Measurements from ENCODE around the gene KRT4. TPM values are rescaled to one million over a fixed set of nuclear protein-coding genes. Genes with fewer than 3 reads are reported as not detected.

Gene KRT4
- total RNA-seq, 1 donor from 2014 or later: not detected

- Histone ChIP-seq H3K27me3 (no peaks in the 10 kb centered on the region), H3K36me3 (no peaks in the 10 kb centered on the region), H3K27ac (no peak overlapping the region), H3K9me3 (no peaks in the 10 kb centered on the region), H3K4me3 (no peak overlapping the region), H3K4me1 (no peaks in the 10 kb centered on the region)
- intact Hi-C loops (cut with DNase I): no loop called here
- TF ChIP-seq, protein P1, sequence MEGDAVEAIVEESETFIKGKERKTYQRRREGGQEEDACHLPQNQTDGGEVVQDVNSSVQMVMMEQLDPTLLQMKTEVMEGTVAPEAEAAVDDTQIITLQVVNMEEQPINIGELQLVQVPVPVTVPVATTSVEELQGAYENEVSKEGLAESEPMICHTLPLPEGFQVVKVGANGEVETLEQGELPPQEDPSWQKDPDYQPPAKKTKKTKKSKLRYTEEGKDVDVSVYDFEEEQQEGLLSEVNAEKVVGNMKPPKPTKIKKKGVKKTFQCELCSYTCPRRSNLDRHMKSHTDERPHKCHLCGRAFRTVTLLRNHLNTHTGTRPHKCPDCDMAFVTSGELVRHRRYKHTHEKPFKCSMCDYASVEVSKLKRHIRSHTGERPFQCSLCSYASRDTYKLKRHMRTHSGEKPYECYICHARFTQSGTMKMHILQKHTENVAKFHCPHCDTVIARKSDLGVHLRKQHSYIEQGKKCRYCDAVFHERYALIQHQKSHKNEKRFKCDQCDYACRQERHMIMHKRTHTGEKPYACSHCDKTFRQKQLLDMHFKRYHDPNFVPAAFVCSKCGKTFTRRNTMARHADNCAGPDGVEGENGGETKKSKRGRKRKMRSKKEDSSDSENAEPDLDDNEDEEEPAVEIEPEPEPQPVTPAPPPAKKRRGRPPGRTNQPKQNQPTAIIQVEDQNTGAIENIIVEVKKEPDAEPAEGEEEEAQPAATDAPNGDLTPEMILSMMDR (IDR thresholded peaks at IDR 0.05): no peak
- DNase-seq (ENCODE audit: low spot score in 2 of 2): no peak
These were observed 21.5 kb downstream of the KRT4 start for GRCh38 chr12:52792185-52793029.

DNA sequence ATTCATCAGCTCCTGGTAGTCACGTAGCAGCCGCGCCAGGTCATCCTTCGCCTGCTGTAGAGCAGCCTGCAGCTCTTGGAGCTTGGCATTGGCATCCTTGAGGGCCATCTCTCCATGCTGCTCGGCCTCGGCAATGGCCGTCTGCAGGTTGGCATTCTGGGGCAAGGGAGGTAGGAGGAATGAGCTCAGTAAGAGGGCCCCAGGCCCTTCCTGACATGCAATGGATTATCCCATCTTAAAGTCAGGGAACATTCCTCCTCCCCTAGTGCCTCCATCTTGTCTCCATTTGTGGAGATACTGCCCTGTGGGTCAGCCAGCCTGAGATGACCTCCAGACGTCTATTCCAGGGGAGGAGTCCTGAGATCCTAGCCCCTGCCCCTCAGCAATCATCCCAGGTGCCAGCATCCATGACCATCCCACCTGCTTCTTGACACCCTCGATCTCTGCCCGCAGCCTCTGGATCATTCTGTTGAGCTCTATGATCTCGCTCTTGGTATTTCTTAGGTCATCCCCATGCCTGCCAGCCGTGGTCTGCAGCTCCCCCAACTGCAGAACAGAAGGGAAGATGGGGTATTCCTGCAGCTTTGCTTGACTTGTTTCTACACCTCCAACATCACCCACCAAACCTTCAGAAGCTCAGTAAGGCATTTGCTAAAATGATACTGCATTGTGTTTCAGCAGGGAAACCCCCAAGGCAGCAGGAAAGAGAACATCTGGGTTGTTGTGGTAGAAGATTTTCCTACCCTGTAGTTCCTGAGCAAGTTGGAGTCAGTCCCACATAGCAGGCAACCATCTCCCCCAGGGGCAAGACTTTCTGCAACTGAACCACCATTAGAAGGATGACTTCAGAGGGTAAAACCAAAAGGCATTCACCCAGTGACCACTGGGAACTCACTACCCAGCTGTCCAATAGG, 22.4 kb downstream of the KRT4 start:
- no peaks in the 10 kb centered on the region for H3K36me3 ChIP-seq
- TF ChIP-seq, protein P1 (IDR thresholded peaks at IDR 0.05): no peak
- H3K9me3 ChIP-seq: no peaks in the 10 kb centered on the region
- H3K4me3 ChIP-seq: no peak overlapping the region
- no peaks in the 10 kb centered on the region for H3K27me3 ChIP-seq
- intact Hi-C loops (cut with DNase I): no loop called here
- no peak overlapping the region for H3K27ac ChIP-seq
- DNase-seq (ENCODE audit: low spot score in 2 of 2): no peak
- no peaks in the 10 kb centered on the region for H3K4me1 ChIP-seq

- no peak for DNase-seq (ENCODE audit: low spot score in 2 of 2)
- Histone ChIP-seq H3K27me3 (no peaks in the 10 kb centered on the region), H3K36me3 (no peaks in the 10 kb centered on the region), H3K4me1 (no peaks in the 10 kb centered on the region), H3K27ac (no peak overlapping the region), H3K9me3 (no peaks in the 10 kb centered on the region), H3K4me3 (no peak overlapping the region)
- intact Hi-C loops (cut with DNase I): no loop called here
- TF ChIP-seq, protein P1 (IDR thresholded peaks at IDR 0.05): no peak
These were observed 23.3 kb downstream of the KRT4 start for GRCh38 chr12:52790427-52791270.

DNA sequence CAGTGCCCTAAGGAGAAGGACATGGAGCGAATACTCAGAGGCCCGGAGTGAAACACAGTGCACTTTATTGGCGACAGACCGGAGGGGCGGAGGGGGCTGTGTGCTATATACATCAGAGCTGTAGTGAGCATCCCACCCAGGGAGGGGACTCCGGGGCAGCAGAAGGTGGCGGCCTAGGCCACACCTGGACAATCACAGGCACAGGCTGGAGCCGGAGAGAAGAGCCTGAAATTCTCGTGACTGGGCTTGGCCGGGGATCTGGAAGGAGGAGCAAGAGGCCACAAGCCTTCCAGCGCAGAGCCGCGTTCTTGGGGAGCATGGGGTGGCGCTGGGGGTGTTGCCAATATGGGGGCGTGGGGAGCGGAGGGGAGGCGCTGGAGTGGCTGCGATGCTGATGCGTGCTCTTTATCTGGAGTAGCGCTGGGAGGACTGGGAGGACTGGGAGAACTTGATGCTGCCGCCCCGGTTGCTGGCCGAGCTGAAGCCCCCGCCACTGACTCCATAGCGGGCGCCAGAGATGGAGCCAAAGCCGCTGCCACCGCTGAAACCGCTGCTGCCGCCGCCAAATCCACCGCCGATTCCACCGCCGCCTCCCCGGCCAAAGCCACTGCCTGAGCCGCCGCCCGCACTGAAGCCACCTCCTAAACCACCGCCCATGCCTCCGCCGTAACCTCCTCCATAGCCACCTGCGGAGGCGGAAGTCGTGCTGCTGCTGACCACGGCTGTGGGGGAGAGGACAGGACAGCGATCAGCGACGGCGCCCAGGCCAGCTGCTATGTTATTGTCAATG, 24.1 kb downstream of the KRT4 start:
- Histone ChIP-seq H3K27me3 (no peaks in the 10 kb centered on the region), H3K4me3 (no peak overlapping the region), H3K27ac (no peak overlapping the region), H3K9me3 (no peaks in the 10 kb centered on the region), H3K4me1 (no peaks in the 10 kb centered on the region), H3K36me3 (no peaks in the 10 kb centered on the region)
- intact Hi-C loops (cut with DNase I): no loop called here
- TF ChIP-seq, protein P1 (IDR thresholded peaks at IDR 0.05): no peak
- DNase-seq (ENCODE audit: low spot score in 2 of 2): no peak
